SK-N-SH treated with all-trans-retinoic acid at 6 μM for 48 hours (cell line): ENCODE data around the gene ITCH.

Experiments
- ATAC-seq: fragments of 200-7000 bp; cut with Tn5 transposase; 3 replicates; pipeline ENCODE4 v1.9.1; 2020; ENCODE audit warnings: mild to moderate bottlenecking, moderate library complexity
- BACH2 ChIP-seq: fragments of 250-450 bp; sonication (Bioruptor Pico); IDR thresholded peaks from 2 replicates; pipeline ENCODE4 v1.9.0; 2021; ENCODE audit warnings: mild to moderate bottlenecking, borderline replicate concordance
- CREB5 ChIP-seq: fragments of 250-450 bp; sonication (Bioruptor Pico); IDR thresholded peaks from 2 replicates; pipeline ENCODE4 v1.5.1; 2020; ENCODE audit warnings: low read depth, mild to moderate bottlenecking, moderate library complexity
- ESRRG ChIP-seq: fragments of 250-450 bp; sonication (Bioruptor Pico); IDR thresholded peaks from 2 replicates; pipeline ENCODE4 v1.6.1; 2021; ENCODE audit warnings: mild to moderate bottlenecking
- GLIS3 ChIP-seq: fragments of 250-450 bp; sonication (Bioruptor Pico); IDR thresholded peaks from 2 replicates; pipeline ENCODE4 v1.5.0; 2020; ENCODE audit warnings: mild to moderate bottlenecking, moderate library complexity
- ISL1 ChIP-seq: fragments of 250-450 bp; sonication (Bioruptor Pico); IDR thresholded peaks from 2 replicates; pipeline ENCODE4 v2.1.2; 2022; ENCODE audit warnings: mild to moderate bottlenecking, moderate library complexity
- POU6F1 ChIP-seq: fragments of 250-450 bp; sonication (Bioruptor Pico); IDR thresholded peaks from 2 replicates; pipeline ENCODE4 v1.8.0; 2021; ENCODE audit warnings: low read depth, mild to moderate bottlenecking, moderate library complexity, borderline replicate concordance
- PPARA ChIP-seq: fragments of 250-450 bp; sonication (Bioruptor Pico); IDR thresholded peaks from 2 replicates; pipeline ENCODE4 v1.5.0; 2020; ENCODE audit warnings: mild to moderate bottlenecking, borderline replicate concordance
- RARB ChIP-seq: fragments of 250-450 bp; sonication (Bioruptor Pico); IDR thresholded peaks from 2 replicates; pipeline ENCODE4 v1.8.0; 2021; ENCODE audit warnings: mild to moderate bottlenecking, moderate library complexity
- SNAI2 ChIP-seq: fragments of 250-450 bp; sonication (Bioruptor Pico); IDR thresholded peaks from 2 replicates; pipeline ENCODE4 v1.5.0; 2020; ENCODE audit warnings: mild to moderate bottlenecking, moderate library complexity
- TCF4 ChIP-seq: fragments of 250-450 bp; sonication (Bioruptor Pico); IDR thresholded peaks from 2 replicates; pipeline ENCODE4 v1.8.0; 2021; ENCODE audit warnings: mild to moderate bottlenecking, moderate library complexity, borderline replicate concordance
- ZFP3 ChIP-seq: fragments of 250-450 bp; sonication (Bioruptor Pico); IDR thresholded peaks from 2 replicates; pipeline ENCODE4 v1.5.0; 2020; ENCODE audit warnings: mild to moderate bottlenecking, moderate library complexity
- ZNF565 ChIP-seq: fragments of 450-650 bp; formaldehyde crosslinking; conservative IDR thresholded peaks from 2 replicates; pipeline ENCODE4 v1.5.0; 2020; ENCODE audit warnings: low read depth, mild to moderate bottlenecking, moderate library complexity
- ZNF8 ChIP-seq: fragments of 450-650 bp; formaldehyde crosslinking; IDR thresholded peaks from 2 replicates; pipeline ENCODE4 v1.5.0; 2020; ENCODE audit warnings: mild to moderate bottlenecking, moderate library complexity
- TF ChIP-seq, protein P1 (sequence below): fragments of 250-450 bp; sonication (Bioruptor Pico); IDR thresholded peaks from 2 replicates; pipeline ENCODE4 v1.8.0; 2020; ENCODE audit warnings: mild to moderate bottlenecking, moderate library complexity, borderline replicate concordance
- TF ChIP-seq, protein P2 (sequence below): fragments of 250-450 bp; sonication (Bioruptor Pico); IDR thresholded peaks from 2 replicates; pipeline ENCODE4 v1.5.0; 2020; ENCODE audit warnings: mild to moderate bottlenecking, moderate library complexity
- TF ChIP-seq, protein P3 (sequence below): fragments of 250-450 bp; sonication (Bioruptor Pico); IDR thresholded peaks from 2 replicates; pipeline ENCODE4 v1.5.1; 2021; ENCODE audit warnings: mild to moderate bottlenecking, moderate library complexity

ITCH gene

GRCh38 chr20:34316196-34316814 is 46.8 kb upstream of the ITCH start (continued):
- TF ChIP-seq, protein P1, sequence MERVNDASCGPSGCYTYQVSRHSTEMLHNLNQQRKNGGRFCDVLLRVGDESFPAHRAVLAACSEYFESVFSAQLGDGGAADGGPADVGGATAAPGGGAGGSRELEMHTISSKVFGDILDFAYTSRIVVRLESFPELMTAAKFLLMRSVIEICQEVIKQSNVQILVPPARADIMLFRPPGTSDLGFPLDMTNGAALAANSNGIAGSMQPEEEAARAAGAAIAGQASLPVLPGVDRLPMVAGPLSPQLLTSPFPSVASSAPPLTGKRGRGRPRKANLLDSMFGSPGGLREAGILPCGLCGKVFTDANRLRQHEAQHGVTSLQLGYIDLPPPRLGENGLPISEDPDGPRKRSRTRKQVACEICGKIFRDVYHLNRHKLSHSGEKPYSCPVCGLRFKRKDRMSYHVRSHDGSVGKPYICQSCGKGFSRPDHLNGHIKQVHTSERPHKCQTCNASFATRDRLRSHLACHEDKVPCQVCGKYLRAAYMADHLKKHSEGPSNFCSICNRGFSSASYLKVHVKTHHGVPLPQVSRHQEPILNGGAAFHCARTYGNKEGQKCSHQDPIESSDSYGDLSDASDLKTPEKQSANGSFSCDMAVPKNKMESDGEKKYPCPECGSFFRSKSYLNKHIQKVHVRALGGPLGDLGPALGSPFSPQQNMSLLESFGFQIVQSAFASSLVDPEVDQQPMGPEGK (CRISPR knock-in tag) = no peak
- no peak for TF ChIP-seq ZFP3 (CRISPR knock-in tag)
- no peak for TF ChIP-seq ESRRG (CRISPR knock-in tag)
- TF ChIP-seq, all 23 proteins: peak for 0

GRCh38 chr20:34318609-34319443 is 44.2 kb upstream of the ITCH start:
- ATAC-seq = no peak

GRCh38 chr20:34320861-34321260 is 42.2 kb upstream of the ITCH start:
- ATAC-seq = no peak
- TF ChIP-seq GLIS3 (no peak), POU6F1 (CRISPR knock-in tag) (no peak), ESRRG (CRISPR knock-in tag) (no peak), TCF4 (CRISPR knock-in tag) (no peak), ISL1 (no peak), PPARA (CRISPR knock-in tag) (no peak), ZFP3 (CRISPR knock-in tag) (no peak), SNAI2 (CRISPR knock-in tag) (no peak), BACH2 (CRISPR knock-in tag) (no peak), ZNF8 (CRISPR knock-in tag) (no peak), ZNF565 (CRISPR knock-in tag) (no peak)
- TF ChIP-seq, protein P2, sequence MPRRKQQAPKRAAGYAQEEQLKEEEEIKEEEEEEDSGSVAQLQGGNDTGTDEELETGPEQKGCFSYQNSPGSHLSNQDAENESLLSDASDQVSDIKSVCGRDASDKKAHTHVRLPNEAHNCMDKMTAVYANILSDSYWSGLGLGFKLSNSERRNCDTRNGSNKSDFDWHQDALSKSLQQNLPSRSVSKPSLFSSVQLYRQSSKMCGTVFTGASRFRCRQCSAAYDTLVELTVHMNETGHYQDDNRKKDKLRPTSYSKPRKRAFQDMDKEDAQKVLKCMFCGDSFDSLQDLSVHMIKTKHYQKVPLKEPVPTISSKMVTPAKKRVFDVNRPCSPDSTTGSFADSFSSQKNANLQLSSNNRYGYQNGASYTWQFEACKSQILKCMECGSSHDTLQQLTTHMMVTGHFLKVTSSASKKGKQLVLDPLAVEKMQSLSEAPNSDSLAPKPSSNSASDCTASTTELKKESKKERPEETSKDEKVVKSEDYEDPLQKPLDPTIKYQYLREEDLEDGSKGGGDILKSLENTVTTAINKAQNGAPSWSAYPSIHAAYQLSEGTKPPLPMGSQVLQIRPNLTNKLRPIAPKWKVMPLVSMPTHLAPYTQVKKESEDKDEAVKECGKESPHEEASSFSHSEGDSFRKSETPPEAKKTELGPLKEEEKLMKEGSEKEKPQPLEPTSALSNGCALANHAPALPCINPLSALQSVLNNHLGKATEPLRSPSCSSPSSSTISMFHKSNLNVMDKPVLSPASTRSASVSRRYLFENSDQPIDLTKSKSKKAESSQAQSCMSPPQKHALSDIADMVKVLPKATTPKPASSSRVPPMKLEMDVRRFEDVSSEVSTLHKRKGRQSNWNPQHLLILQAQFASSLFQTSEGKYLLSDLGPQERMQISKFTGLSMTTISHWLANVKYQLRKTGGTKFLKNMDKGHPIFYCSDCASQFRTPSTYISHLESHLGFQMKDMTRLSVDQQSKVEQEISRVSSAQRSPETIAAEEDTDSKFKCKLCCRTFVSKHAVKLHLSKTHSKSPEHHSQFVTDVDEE (CRISPR knock-in tag) = no peak
- TF ChIP-seq, protein P1 (CRISPR knock-in tag) = no peak

More at GRCh38 chr20:34318609-34319443, 44.2 kb upstream of the ITCH start:
- TF ChIP-seq, protein P2 (CRISPR knock-in tag) = no peak
- TF ChIP-seq ZNF565 (CRISPR knock-in tag) (no peak), CREB5 (CRISPR knock-in tag) (no peak), ESRRG (CRISPR knock-in tag) (no peak), GLIS3 (no peak), RARB (no peak)
- TF ChIP-seq, protein P3, sequence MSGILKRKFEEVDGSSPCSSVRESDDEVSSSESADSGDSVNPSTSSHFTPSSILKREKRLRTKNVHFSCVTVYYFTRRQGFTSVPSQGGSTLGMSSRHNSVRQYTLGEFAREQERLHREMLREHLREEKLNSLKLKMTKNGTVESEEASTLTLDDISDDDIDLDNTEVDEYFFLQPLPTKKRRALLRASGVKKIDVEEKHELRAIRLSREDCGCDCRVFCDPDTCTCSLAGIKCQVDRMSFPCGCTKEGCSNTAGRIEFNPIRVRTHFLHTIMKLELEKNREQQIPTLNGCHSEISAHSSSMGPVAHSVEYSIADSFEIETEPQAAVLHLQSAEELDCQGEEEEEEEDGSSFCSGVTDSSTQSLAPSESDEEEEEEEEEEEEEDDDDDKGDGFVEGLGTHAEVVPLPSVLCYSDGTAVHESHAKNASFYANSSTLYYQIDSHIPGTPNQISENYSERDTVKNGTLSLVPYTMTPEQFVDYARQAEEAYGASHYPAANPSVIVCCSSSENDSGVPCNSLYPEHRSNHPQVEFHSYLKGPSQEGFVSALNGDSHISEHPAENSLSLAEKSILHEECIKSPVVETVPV = no peak
